HL-60 (cell line): Measurements from ENCODE around the gene SBNO2.

Source experiments
- DNase-seq, 2 experiments: peaks; one replicate each; pipeline ENCODE4 v3.0.0-alpha.2; 2010 to 2020; ENCODE audit warnings: low read depth in 1 of 2, low spot score in 1 of 2
- H3K27ac ChIP-seq: fragments of 250-450 bp; sonication (Bioruptor Pico); replicated peaks from 2 replicates; pipeline ENCODE4 v1.5.1; 2020; ENCODE audit warnings: mild to moderate bottlenecking, moderate library complexity
- H3K27me3 ChIP-seq: fragments of 250-450 bp; sonication (Bioruptor Pico); 2 replicates; pipeline ENCODE4 v1.5.1; 2021; ENCODE audit warnings: mild to moderate bottlenecking, moderate library complexity; ENCODE audit not compliant: insufficient read depth, poor library complexity, severe bottlenecking
- H3K4me3 ChIP-seq: replicated peaks from 2 replicates; pipeline ENCODE4 v1.5.1; 2011; ENCODE audit warnings: mild to moderate bottlenecking, control low read depth, low read length; ENCODE audit not compliant: insufficient read depth
- GABPA ChIP-seq: IDR thresholded peaks from 2 replicates; pipeline ENCODE4 v1.6.1; 2012; ENCODE audit warnings: low read depth
- POLR2AphosphoS5 ChIP-seq: IDR thresholded peaks from 2 replicates; pipeline ENCODE4 v1.6.1; 2012; ENCODE audit warnings: low read depth
- REST ChIP-seq: IDR thresholded peaks from 2 replicates; pipeline ENCODE4 v1.6.1; 2012; ENCODE audit warnings: low read depth; ENCODE audit not compliant: insufficient replicate concordance
- SPI1 ChIP-seq: IDR thresholded peaks from 2 replicates; pipeline ENCODE4 v1.6.1; 2012; ENCODE audit warnings: low read depth, mild to moderate bottlenecking, borderline replicate concordance
- TF ChIP-seq, protein P1 (sequence below): IDR thresholded peaks from one replicate; pipeline ENCODE4 v1.5.1; 2011; ENCODE audit warnings: low read length, control low read depth, inconsistent platforms; ENCODE audit not compliant: insufficient read depth

Gene SBNO2

GRCh38 chr19:1070576-1070930 lies 103.5 kb downstream of the SBNO2 start:
- no peak for DNase-seq
- no peak overlapping the region for H3K4me3 ChIP-seq
- TF ChIP-seq GABPA (no peak), REST (no peak), POLR2AphosphoS5 (no peak), SPI1 (no peak)
- TF ChIP-seq, protein P1, sequence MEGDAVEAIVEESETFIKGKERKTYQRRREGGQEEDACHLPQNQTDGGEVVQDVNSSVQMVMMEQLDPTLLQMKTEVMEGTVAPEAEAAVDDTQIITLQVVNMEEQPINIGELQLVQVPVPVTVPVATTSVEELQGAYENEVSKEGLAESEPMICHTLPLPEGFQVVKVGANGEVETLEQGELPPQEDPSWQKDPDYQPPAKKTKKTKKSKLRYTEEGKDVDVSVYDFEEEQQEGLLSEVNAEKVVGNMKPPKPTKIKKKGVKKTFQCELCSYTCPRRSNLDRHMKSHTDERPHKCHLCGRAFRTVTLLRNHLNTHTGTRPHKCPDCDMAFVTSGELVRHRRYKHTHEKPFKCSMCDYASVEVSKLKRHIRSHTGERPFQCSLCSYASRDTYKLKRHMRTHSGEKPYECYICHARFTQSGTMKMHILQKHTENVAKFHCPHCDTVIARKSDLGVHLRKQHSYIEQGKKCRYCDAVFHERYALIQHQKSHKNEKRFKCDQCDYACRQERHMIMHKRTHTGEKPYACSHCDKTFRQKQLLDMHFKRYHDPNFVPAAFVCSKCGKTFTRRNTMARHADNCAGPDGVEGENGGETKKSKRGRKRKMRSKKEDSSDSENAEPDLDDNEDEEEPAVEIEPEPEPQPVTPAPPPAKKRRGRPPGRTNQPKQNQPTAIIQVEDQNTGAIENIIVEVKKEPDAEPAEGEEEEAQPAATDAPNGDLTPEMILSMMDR = no peak
- H3K27ac ChIP-seq = no peak overlapping the region
- H3K27me3 ChIP-seq = no peaks in the 10 kb centered on the region

- Histone ChIP-seq H3K27me3 (no peaks in the 10 kb centered on the region), H3K27ac (peak overlapping the region; percentile 98), H3K4me3 (peak overlapping the region; percentile 88)
- TF ChIP-seq REST (peak; percentile 26), GABPA (no peak; the same call in 1 of the 2 replicates), SPI1 (peak; percentile 97), POLR2AphosphoS5 (peak; percentile 78)
- TF ChIP-seq, protein P1 = no peak
- DNase-seq = peak; percentile 90 to 96
These were observed 104.9 kb downstream of the SBNO2 start for GRCh38 chr19:1069009-1069779.

DNA sequence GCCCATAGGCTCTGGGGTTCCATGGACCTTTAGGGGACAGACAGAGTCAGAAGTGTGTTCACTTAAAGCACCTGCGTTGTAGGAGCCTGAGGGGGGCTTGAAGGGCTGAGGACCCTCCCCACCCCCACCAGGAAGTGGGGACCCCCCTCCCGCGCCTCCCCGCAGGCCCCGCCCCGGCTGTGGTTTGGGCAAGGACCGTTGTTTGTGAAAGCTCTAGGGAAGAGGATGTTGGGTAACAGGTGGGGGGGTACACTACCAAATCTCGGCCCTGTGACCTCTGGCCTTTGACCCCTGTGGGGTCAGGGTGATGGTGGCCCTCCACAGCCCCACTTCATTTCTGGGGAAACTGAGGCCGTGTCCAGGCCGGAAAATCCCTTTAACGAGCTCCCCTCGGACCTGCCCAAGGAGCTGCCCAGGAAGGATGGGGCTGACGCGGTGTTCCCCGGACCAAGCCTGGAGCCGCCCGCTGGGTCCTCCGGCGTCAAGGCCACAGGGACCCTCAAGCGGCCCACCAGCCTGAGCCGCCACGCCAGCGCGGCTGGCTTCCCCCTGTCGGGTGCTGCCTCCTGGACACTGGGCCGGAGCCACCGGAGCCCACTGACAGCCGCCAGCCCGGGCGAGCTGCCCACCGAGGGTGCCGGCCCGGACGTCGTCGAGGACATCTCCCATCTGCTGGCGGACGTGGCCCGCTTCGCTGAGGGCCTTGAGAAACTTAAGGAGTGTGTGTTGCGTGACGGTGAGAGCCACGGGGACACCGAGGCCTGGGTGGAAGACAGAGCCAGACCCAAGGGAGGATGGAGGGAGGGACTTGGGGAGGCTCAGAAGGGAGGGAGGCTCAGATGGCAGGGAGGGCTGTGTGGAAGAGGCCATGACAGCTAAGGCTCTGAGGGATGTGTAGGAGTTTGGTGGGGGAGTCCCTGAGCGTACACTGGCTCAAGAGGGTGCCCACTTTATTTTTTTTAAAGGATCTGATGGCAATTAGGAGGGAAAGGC lies 105.8 kb downstream of the SBNO2 start:
- H3K4me3 ChIP-seq = peak overlapping the region; percentile 88
- peak; percentile 81 to 88 for DNase-seq
- peak; percentile 76 for TF ChIP-seq POLR2AphosphoS5
- TF ChIP-seq GABPA = no peak
- no peak for TF ChIP-seq REST
- H3K27ac ChIP-seq = peak overlapping the region; percentile 98
- H3K27me3 ChIP-seq = no peaks in the 10 kb centered on the region
